Measurements from ENCODE around the gene CASK.

The CASK gene

GRCh38 chrX:41543668-41544067, 379.7 kb downstream of the CASK start:
- TF ChIP-seq CTCF (IDR thresholded peaks at IDR 0.05; ENCODE audit: low read depth, low read length, missing control alignments) = no peak

GRCh38 chrX:41543025-41543424, 380.3 kb downstream of the CASK start:
- no peak overlapping the region for H3K4me3 ChIP-seq (ENCODE audit: low read depth, low read length)
- no peak for TF ChIP-seq CTCF (IDR thresholded peaks at IDR 0.05; ENCODE audit: low read depth, low read length, missing control alignments)
- no peaks in the 10 kb centered on the region for H3K27me3 ChIP-seq (replicated peaks)
- H3K36me3 ChIP-seq (replicated peaks) = no peaks in the 10 kb centered on the region
- in situ Hi-C loops (cut with HindIII; ENCODE audit: low pct_ligation_motif_present, low sequenced_read_pairs) = no loop called here
- H3K27ac ChIP-seq = no peak overlapping the region
- no peak for DNase-seq

More at GRCh38 chrX:41543668-41544067, 379.7 kb downstream of the CASK start:
- Histone ChIP-seq H3K36me3 (replicated peaks) (no peaks in the 10 kb centered on the region), H3K27ac (no peak overlapping the region), H3K27me3 (replicated peaks) (no peaks in the 10 kb centered on the region), H3K4me3 (ENCODE audit: low read depth, low read length) (no peak overlapping the region)
- in situ Hi-C loops (cut with HindIII; ENCODE audit: low pct_ligation_motif_present, low sequenced_read_pairs) = no loop called here
- no peak for DNase-seq

- Histone ChIP-seq H3K27me3 (replicated peaks) (no peaks in the 10 kb centered on the region), H3K36me3 (replicated peaks) (no peaks in the 10 kb centered on the region), H3K27ac (no peak overlapping the region), H3K4me3 (ENCODE audit: low read depth, low read length) (no peak overlapping the region)
- no peak for DNase-seq
- in situ Hi-C loops (cut with HindIII; ENCODE audit: low pct_ligation_motif_present, low sequenced_read_pairs) = no loop called here
- no peak for TF ChIP-seq CTCF (IDR thresholded peaks at IDR 0.05; ENCODE audit: low read depth, low read length, missing control alignments)
These were observed 380.8 kb downstream of the CASK start for GRCh38 chrX:41542536-41542935.

- H3K4me3 ChIP-seq (ENCODE audit: low read depth, low read length) = no peak overlapping the region
- H3K27ac ChIP-seq = no peak overlapping the region
- no peaks in the 10 kb centered on the region for H3K36me3 ChIP-seq (replicated peaks)
- no peak for DNase-seq
- no peak for TF ChIP-seq CTCF (IDR thresholded peaks at IDR 0.05; ENCODE audit: low read depth, low read length, missing control alignments)
- H3K27me3 ChIP-seq (replicated peaks) = no peaks in the 10 kb centered on the region
- in situ Hi-C loops (cut with HindIII; ENCODE audit: low pct_ligation_motif_present, low sequenced_read_pairs) = no loop called here
These were observed 381.2 kb downstream of the CASK start for GRCh38 chrX:41542135-41542534.

- Histone ChIP-seq H3K27me3 (replicated peaks) (no peaks in the 10 kb centered on the region), H3K4me3 (ENCODE audit: low read depth, low read length) (no peak overlapping the region), H3K27ac (no peak overlapping the region), H3K36me3 (replicated peaks) (no peaks in the 10 kb centered on the region)
- in situ Hi-C loops (cut with HindIII; ENCODE audit: low pct_ligation_motif_present, low sequenced_read_pairs) = no loop called here
- no peak for TF ChIP-seq CTCF (IDR thresholded peaks at IDR 0.05; ENCODE audit: low read depth, low read length, missing control alignments)
- DNase-seq = no peak
These were observed 382.0 kb downstream of the CASK start for GRCh38 chrX:41541386-41541785.

GRCh38 chrX:41538707-41539106, 384.6 kb downstream of the CASK start:
- Histone ChIP-seq H3K27ac (no peak overlapping the region), H3K4me3 (ENCODE audit: low read depth, low read length) (no peak overlapping the region), H3K27me3 (replicated peaks) (no peaks in the 10 kb centered on the region), H3K36me3 (replicated peaks) (no peaks in the 10 kb centered on the region)
- in situ Hi-C loops (cut with HindIII; ENCODE audit: low pct_ligation_motif_present, low sequenced_read_pairs) = no loop called here
- no peak for DNase-seq
- no peak for TF ChIP-seq CTCF (IDR thresholded peaks at IDR 0.05; ENCODE audit: low read depth, low read length, missing control alignments)
